Transverse colon (tissue), 4 donors: ENCODE results near the gene RGS7BP.

ENCODE experiments used
- EP300 ChIP-seq: sonication (generic); formaldehyde crosslinking; IDR thresholded peaks from one replicate; pipeline ENCODE4 v1.6.1; 2017; ENCODE audit warnings: antibody characterized with exemption, low read depth
- POLR2A ChIP-seq: fragments of 450-650 bp; IDR thresholded peaks from one replicate; pipeline ENCODE4 v1.6.1; 2016; ENCODE audit warnings: antibody characterized with exemption, mild to moderate bottlenecking, moderate library complexity
- POLR2AphosphoS5 ChIP-seq, 3 donors: sonication (generic); formaldehyde crosslinking; IDR thresholded peaks; one replicate each; pipeline ENCODE4 v1.6.1; 2016; ENCODE audit warnings: antibody characterized with exemption in 3 of 3
- TF ChIP-seq, protein P1 (sequence below), 5 experiments: fragments of 200-600 bp in 3 of 5; fragments of 450-650 bp in 2 of 5; sonication (generic) in 3 of 5; IDR thresholded peaks; 1 replicate in 2 of 5; 2 replicates in 3 of 5; pipeline ENCODE4 v1.5.1; 2016 to 2017; ENCODE audit warnings: antibody characterized with exemption in 5 of 5, inconsistent platforms in 3 of 5, mild to moderate bottlenecking in 2 of 5, moderate library complexity in 1 of 5

DNA sequence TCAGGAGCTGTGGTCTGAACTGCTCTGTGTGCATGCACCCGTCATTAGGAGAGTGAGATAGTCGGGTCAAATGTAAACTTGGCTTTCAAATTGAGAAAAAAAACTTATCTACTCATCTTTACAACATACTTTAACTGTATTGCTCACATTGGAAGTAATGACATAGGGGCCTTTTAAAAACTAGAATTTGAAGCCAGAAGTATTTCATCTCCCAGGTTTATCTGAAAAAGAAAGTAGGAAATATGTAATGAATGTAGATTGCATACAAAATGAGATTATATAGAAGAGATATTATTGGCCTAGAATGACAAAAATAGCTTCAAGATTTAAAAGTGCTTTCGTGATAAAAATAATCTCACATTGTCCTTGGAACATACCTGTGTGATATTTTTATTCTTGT lies 24.3 kb downstream of the RGS7BP start:
- TF ChIP-seq, protein P1, sequence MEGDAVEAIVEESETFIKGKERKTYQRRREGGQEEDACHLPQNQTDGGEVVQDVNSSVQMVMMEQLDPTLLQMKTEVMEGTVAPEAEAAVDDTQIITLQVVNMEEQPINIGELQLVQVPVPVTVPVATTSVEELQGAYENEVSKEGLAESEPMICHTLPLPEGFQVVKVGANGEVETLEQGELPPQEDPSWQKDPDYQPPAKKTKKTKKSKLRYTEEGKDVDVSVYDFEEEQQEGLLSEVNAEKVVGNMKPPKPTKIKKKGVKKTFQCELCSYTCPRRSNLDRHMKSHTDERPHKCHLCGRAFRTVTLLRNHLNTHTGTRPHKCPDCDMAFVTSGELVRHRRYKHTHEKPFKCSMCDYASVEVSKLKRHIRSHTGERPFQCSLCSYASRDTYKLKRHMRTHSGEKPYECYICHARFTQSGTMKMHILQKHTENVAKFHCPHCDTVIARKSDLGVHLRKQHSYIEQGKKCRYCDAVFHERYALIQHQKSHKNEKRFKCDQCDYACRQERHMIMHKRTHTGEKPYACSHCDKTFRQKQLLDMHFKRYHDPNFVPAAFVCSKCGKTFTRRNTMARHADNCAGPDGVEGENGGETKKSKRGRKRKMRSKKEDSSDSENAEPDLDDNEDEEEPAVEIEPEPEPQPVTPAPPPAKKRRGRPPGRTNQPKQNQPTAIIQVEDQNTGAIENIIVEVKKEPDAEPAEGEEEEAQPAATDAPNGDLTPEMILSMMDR (IDR thresholded peaks at IDR 0.05), result no peak
- TF ChIP-seq POLR2AphosphoS5 (IDR thresholded peaks at IDR 0.05), result no peak
- TF ChIP-seq POLR2A, result no peak
- TF ChIP-seq EP300, result no peak
